Left ventricle myocardium inferior (tissue), 1 donor: ENCODE measurements around the gene PARK7. TPM values are rescaled to one million over a fixed set of nuclear protein-coding genes. Genes with fewer than 3 reads are reported as not detected.

Source experiments
- DNase-seq: peaks from one replicate; pipeline ENCODE4 v3.0.0-alpha.2; 2020
- H3K27ac ChIP-seq: fragments of 200-600 bp; replicated peaks from 2 replicates; pipeline ENCODE4 v1.8.0; 2021
- H3K27me3 ChIP-seq: fragments of 200-600 bp; 2 replicates; pipeline ENCODE4 v1.8.0; 2021; ENCODE audit warnings: low read depth
- H3K36me3 ChIP-seq: fragments of 200-600 bp; 2 replicates; pipeline ENCODE4 v1.8.0; 2021
- H3K4me1 ChIP-seq: fragments of 200-600 bp; 2 replicates; pipeline ENCODE4 v1.8.0; 2021
- H3K4me3 ChIP-seq: fragments of 200-600 bp; 2 replicates; pipeline ENCODE4 v1.8.0; 2021; ENCODE audit warnings: mild to moderate bottlenecking, moderate library complexity
- H3K9me3 ChIP-seq: fragments of 200-600 bp; replicated peaks from 2 replicates; pipeline ENCODE4 v1.8.0; 2021
- intact Hi-C: fragments of 100-400 bp; cut with micrococcal nuclease; formaldehyde crosslinking; loops from one replicate; pipeline ENCODE4 v1.11.0; 2022
- total RNA-seq: library from RNA; stranded (reverse); fragmentation: NEBNext Ultra II Directional; extraction: Animal tissue kit (Norgen Biotek cat#: 25700); gene quantifications from one replicate; pipeline ENCODE4 v1.2.1, GENCODE V29; 2021
- TF ChIP-seq, protein P1 (sequence below): fragments of 200-600 bp; IDR thresholded peaks from 2 replicates; pipeline ENCODE4 v1.8.0; 2021; ENCODE audit warnings: antibody characterized with exemption, mild to moderate bottlenecking, borderline replicate concordance
- donor health status: DM: no; HTN: yes; CAD: no; lungs with severe emphysema.

The PARK7 gene
- total RNA-seq, 1 donor from 2014 or later = 329 TPM

GRCh38 chr1:8004113-8004802, 42.7 kb downstream of the PARK7 start:
- Histone ChIP-seq H3K27ac (peak overlapping the region; percentile 85), H3K4me3 (peak overlapping the region; percentile 37), H3K4me1 (peaks cover 33% of the 10 kb centered on the region), H3K36me3 (no peaks in the 10 kb centered on the region), H3K27me3 (no peaks in the 10 kb centered on the region), H3K9me3 (no peaks in the 10 kb centered on the region)
- peak; percentile 27 for DNase-seq
- TF ChIP-seq, protein P1, sequence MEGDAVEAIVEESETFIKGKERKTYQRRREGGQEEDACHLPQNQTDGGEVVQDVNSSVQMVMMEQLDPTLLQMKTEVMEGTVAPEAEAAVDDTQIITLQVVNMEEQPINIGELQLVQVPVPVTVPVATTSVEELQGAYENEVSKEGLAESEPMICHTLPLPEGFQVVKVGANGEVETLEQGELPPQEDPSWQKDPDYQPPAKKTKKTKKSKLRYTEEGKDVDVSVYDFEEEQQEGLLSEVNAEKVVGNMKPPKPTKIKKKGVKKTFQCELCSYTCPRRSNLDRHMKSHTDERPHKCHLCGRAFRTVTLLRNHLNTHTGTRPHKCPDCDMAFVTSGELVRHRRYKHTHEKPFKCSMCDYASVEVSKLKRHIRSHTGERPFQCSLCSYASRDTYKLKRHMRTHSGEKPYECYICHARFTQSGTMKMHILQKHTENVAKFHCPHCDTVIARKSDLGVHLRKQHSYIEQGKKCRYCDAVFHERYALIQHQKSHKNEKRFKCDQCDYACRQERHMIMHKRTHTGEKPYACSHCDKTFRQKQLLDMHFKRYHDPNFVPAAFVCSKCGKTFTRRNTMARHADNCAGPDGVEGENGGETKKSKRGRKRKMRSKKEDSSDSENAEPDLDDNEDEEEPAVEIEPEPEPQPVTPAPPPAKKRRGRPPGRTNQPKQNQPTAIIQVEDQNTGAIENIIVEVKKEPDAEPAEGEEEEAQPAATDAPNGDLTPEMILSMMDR = no peak
- intact Hi-C loops = no loop called here

- DNase-seq = peak; percentile 89
- Histone ChIP-seq H3K27me3 (no peaks in the 10 kb centered on the region), H3K9me3 (no peaks in the 10 kb centered on the region), H3K4me3 (peak overlapping the region; percentile 37), H3K36me3 (no peaks in the 10 kb centered on the region), H3K27ac (peak overlapping the region; percentile 85), H3K4me1 (peaks cover 34% of the 10 kb centered on the region)
- TF ChIP-seq, protein P1 = no peak
- intact Hi-C loops = no loop called here
Observed at GRCh38 chr1:8004803-8005573, 43.5 kb downstream of the PARK7 start.

DNA sequence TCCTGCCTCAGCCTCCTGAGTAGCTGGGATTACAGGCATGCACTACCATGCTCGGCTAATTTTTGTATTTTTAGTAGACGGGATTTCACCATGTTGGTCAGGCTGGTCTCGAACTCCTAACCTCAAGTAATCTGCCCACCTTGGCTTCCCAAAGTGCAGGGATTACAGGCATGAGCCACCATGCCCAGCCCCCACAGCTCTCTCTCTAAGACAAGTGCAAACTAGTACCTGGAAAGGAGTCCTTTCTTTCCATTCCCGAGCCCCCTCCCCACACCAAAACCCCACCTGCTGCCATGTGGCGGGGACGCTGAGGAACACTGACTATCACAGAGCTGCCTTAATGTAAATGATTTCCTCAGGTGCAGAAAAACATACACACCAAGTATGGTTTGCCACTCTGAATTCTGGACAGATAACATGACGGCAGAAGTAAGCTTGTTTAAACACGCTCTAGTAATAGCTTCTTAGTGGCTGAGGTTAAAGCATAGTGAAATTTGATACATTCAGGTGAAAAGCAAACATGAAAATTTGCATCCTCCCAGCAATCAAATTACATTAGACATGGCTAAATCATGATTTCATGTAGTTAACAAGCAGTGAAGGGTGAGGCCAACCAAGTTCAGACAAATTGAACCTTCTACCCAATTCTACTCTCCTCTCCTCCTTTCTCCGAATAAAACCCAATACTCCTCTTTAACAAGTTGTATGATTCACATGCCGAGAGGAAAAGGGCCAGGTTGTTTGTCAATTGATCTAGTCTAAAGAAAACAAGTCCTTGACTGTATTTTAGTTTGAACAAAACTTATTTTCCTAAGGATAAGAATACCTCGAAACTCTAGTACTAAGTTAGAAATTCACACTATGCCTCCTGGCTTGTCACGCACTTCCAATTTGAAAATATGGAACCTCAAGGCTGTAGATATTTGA, 44.8 kb downstream of the PARK7 start:
- Histone ChIP-seq H3K27ac (peak overlapping the region; percentile 85), H3K36me3 (peaks cover 5% of the 10 kb centered on the region), H3K4me3 (no peak overlapping the region), H3K9me3 (no peaks in the 10 kb centered on the region), H3K4me1 (peaks cover 36% of the 10 kb centered on the region), H3K27me3 (no peaks in the 10 kb centered on the region)
- TF ChIP-seq, protein P1 = no peak
- intact Hi-C loops = no loop called here
- DNase-seq = no peak

GRCh38 chr1:8009043-8010002, 47.8 kb downstream of the PARK7 start:
- intact Hi-C loops = no loop called here
- TF ChIP-seq, protein P1 = no peak
- peaks cover 26% of the 10 kb centered on the region for H3K4me1 ChIP-seq
- no peak for DNase-seq
- no peaks in the 10 kb centered on the region for H3K27me3 ChIP-seq
- H3K36me3 ChIP-seq = peaks cover 35% of the 10 kb centered on the region
- peak overlapping the region; percentile 39 for H3K27ac ChIP-seq
- no peak overlapping the region for H3K4me3 ChIP-seq
- no peaks in the 10 kb centered on the region for H3K9me3 ChIP-seq
